Bronchial epithelial cell (primary cell): Measurements from ENCODE around the gene ATP8B2. TPM values are rescaled to one million over a fixed set of nuclear protein-coding genes. Genes with fewer than 3 reads are reported as not detected.

ENCODE experiments used
- DNase-seq: peaks from one replicate; pipeline ENCODE4 v3.0.0-alpha.2; 2010; ENCODE audit warnings: low read depth
- FAIRE-seq: peaks from 2 replicates; lab custom pipeline; 2011; peaks lifted over from hg19 to GRCh38; lab: Jason Lieb, UNC
- H3K27me3 ChIP-seq: 2 replicates; pipeline ENCODE4 v1.5.1; 2011; ENCODE audit warnings: low read length; ENCODE audit not compliant: control insufficient read depth, insufficient read depth
- H3K36me3 ChIP-seq: 2 replicates; pipeline ENCODE4 v1.5.1; 2011; ENCODE audit warnings: low read length; ENCODE audit not compliant: control insufficient read depth, insufficient read depth
- H3K4me3 ChIP-seq: 2 replicates; pipeline ENCODE4 v1.5.1; 2011; ENCODE audit warnings: mild to moderate bottlenecking, low read depth, low read length, control low read depth
- CTCF ChIP-seq: IDR thresholded peaks from 2 replicates; pipeline ENCODE4 v1.5.1; 2011; ENCODE audit warnings: mild to moderate bottlenecking, moderate library complexity, low read length, control low read depth, inconsistent platforms; ENCODE audit not compliant: insufficient read depth, severe bottlenecking
- total RNA-seq: library from RNA; depleted of rRNA; stranded (reverse); fragments of >200 nt; gene quantifications from 2 replicates; pipeline ENCODE4 v1.2.1, GENCODE V29; 2014

The ATP8B2 gene
- total RNA-seq, 1 donor from 2014 or later, result 15.5 TPM

GRCh38 chr1:154400381-154400801 is 75.1 kb downstream of the ATP8B2 start:
- DNase-seq, result no peak
- Histone ChIP-seq H3K36me3 (no peaks in the 10 kb centered on the region), H3K4me3 (no peak overlapping the region), H3K27me3 (peaks cover 2% of the 10 kb centered on the region)
- no peak for TF ChIP-seq CTCF
- no peak for FAIRE-seq

Other genes with a start within 250 kb of the ATP8B2 start
- gene NUP210L, start 170.5 kb upstream of the ATP8B2 start, total RNA-seq, result under 0.01 and 0.13 TPM in 2 replicates
- gene TPM3, start 133.4 kb upstream of the ATP8B2 start, total RNA-seq, result 279 and 321 TPM in 2 replicates
- not detected in 2 replicates for gene CFAP141, start 119.2 kb upstream of the ATP8B2 start, total RNA-seq
- gene UBAP2L, start 104.6 kb upstream of the ATP8B2 start, total RNA-seq, result 20.8 and 33.9 TPM in 2 replicates
- 143 and 183 TPM in 2 replicates for gene HAX1, start 52.9 kb upstream of the ATP8B2 start, total RNA-seq
- gene AQP10, start 4.4 kb upstream of the ATP8B2 start, total RNA-seq, result 0.13 TPM in 1 of 2 replicates, not detected in the other
- 47.9 and 70.0 TPM in 2 replicates for gene IL6R, start 79.8 kb downstream of the ATP8B2 start, total RNA-seq
- gene TDRD10, start 176.7 kb downstream of the ATP8B2 start, total RNA-seq, result under 0.01 TPM in 1 of 2 replicates, not detected in the other
- gene SHE, start 176.9 kb downstream of the ATP8B2 start, total RNA-seq, result under 0.01 TPM in 1 of 2 replicates, not detected in the other
- gene UBE2Q1, start 233.1 kb downstream of the ATP8B2 start, total RNA-seq, result 20.3 and 23.3 TPM in 2 replicates
- not detected in 2 replicates for gene CHRNB2, start 242.3 kb downstream of the ATP8B2 start, total RNA-seq